Kidney (tissue), 14 donors: ENCODE measurements around the gene BICC1. TPM values are rescaled to one million over a fixed set of nuclear protein-coding genes. Genes with fewer than 3 reads are reported as not detected.
A peak's percentile ranks its signal among the peaks of the same experiment; 100 is the strongest.
"Not testable (repeated sequence)": the region's sequence is repeated elsewhere in the genome, so short reads cannot be mapped to it uniquely, and the experiment has no call there.

Source experiments
- DNase-seq, 5 donors: peaks; one replicate each; pipeline ENCODE4 v3.0.0-alpha.2; 2013 to 2020
- FAIRE-seq: peaks from 2 replicates; lab custom pipeline; 2012; peaks lifted over from hg19 to GRCh38; lab: Jason Lieb, UNC
- H3K27ac ChIP-seq, 2 donors: one replicate each; pipeline ENCODE4 v1.7.0; 2013; ENCODE audit warnings: low read depth in 2 of 2, low read length in 2 of 2, inconsistent platforms in 1 of 2
- H3K27me3 ChIP-seq: one replicate; pipeline ENCODE4 v1.7.1; 2013; ENCODE audit warnings: low read length, inconsistent platforms; ENCODE audit not compliant: control insufficient read depth, insufficient read depth
- H3K36me3 ChIP-seq, 3 donors: one replicate each; pipeline versions ENCODE4 v1.7.0 to v1.7.1; 2013; ENCODE audit warnings: low read length in 3 of 3, control low read depth in 1 of 3, inconsistent platforms in 1 of 3; ENCODE audit not compliant: insufficient read depth in 3 of 3, control insufficient read depth in 2 of 3
- H3K4me1 ChIP-seq, 3 donors: one replicate each; pipeline versions ENCODE4 v1.7.0 to v1.7.1; 2013; ENCODE audit warnings: low read length in 3 of 3, inconsistent platforms in 1 of 3, low read depth in 1 of 3; ENCODE audit not compliant: control insufficient read depth in 2 of 3, insufficient read depth in 2 of 3
- H3K4me3 ChIP-seq, 3 donors: one replicate each; pipeline versions ENCODE4 v1.7.0 to v1.8.1; 2013; ENCODE audit warnings: low read length in 3 of 3, control low read depth in 1 of 3, inconsistent platforms in 1 of 3
- H3K9ac ChIP-seq, 3 donors: one replicate each; pipeline versions ENCODE4 v1.7.0 to v1.7.1; 2013; ENCODE audit warnings: low read length in 3 of 3, control low read depth in 1 of 3, inconsistent platforms in 1 of 3
- H3K9me3 ChIP-seq, 3 donors: one replicate each; pipeline versions ENCODE4 v1.7.0 to v1.7.1; 2013; ENCODE audit warnings: low read length in 3 of 3, control low read depth in 1 of 3, inconsistent platforms in 1 of 3; ENCODE audit not compliant: control insufficient read depth in 2 of 3, insufficient read depth in 1 of 3
- CTCF ChIP-seq: IDR thresholded peaks from 3 replicates; pipeline ENCODE4 v1.5.1; 2012; ENCODE audit warnings: mild to moderate bottlenecking, moderate library complexity, borderline replicate concordance; ENCODE audit not compliant: insufficient read depth; ENCODE audit errors: extremely low read depth
- intact Hi-C: fragments of 100-400 bp; cut with DNase I; formaldehyde crosslinking; loops from one replicate; pipeline ENCODE4 v1.11.1; 2022
- polyA plus RNA-seq: library from polyadenylated mRNA; stranded (reverse); fragments of 350-450 nt; fragmentation: Illumina TruSeq; extraction: RNeasy Lipid Tissue Mini Kit (QIAGEN cat#74804); gene quantifications from one replicate; pipeline ENCODE4 v1.2.3, GENCODE V29; 2014; ENCODE audit warnings: low read depth, low replicate concordance; ENCODE audit not compliant: insufficient read depth
- total RNA-seq: library from RNA; stranded (reverse); fragmentation: NEBNext Ultra II Directional; extraction: Animal tissue kit (Norgen Biotek cat#: 25700); gene quantifications from one replicate; pipeline ENCODE4 v1.2.1, GENCODE V29; 2021
- donor health status: control.
- donor health status: control.
- donor health status: control.
- donor health status: control.
- donor health status: control.
- donor health status: DM: yes; HTN: yes; CAD: no.
- donor health status: Normal renal cell carcinoma (clear cell type).

BICC1 gene
- total and polyA plus RNA-seq, 2 donors from 2014 or later, result 21.0 to 136 TPM

GRCh38 chr10:58590152-58590840, 77.6 kb downstream of the BICC1 start:
- FAIRE-seq, result peak; percentile 3
- no peaks in the 10 kb centered on the region for H3K9me3 ChIP-seq
- H3K4me3 ChIP-seq, result no peak overlapping the region
- no peak for TF ChIP-seq CTCF
- H3K4me1 ChIP-seq, result peaks cover 0 to 14% (median 14%) of the 10 kb centered on the region in 3 donors
- no peak overlapping the region for H3K9ac ChIP-seq
- DNase-seq, result peak in 2 of 5 donors; percentile 44 to 63
- H3K27me3 ChIP-seq, result no peaks in the 10 kb centered on the region
- intact Hi-C loops, result no loop called here
- H3K27ac ChIP-seq, result peak overlapping the region in 1 of 2 donors; percentile 7
- peaks cover 0 to 3% (median 0%) of the 10 kb centered on the region in 3 donors for H3K36me3 ChIP-seq

- TF ChIP-seq CTCF, result no peak
- H3K4me1 ChIP-seq, result peaks cover 0 to 14% (median 12%) of the 10 kb centered on the region in 3 donors
- no peak for DNase-seq
- no peak overlapping the region for H3K4me3 ChIP-seq
- H3K27me3 ChIP-seq, result no peaks in the 10 kb centered on the region
- H3K9ac ChIP-seq, result no peak overlapping the region
- H3K36me3 ChIP-seq, result peaks cover 0 to 3% (median 0%) of the 10 kb centered on the region in 3 donors
- no peaks in the 10 kb centered on the region for H3K9me3 ChIP-seq
- intact Hi-C loops, result no loop called here
- no peak for FAIRE-seq
- H3K27ac ChIP-seq, result no peak overlapping the region
Observed at GRCh38 chr10:58590924-58591323, 78.3 kb downstream of the BICC1 start.

GRCh38 chr10:58593008-58593407, 80.3 kb downstream of the BICC1 start:
- DNase-seq, result peak in 1 of 5 donors; percentile 27

GRCh38 chr10:58597211-58597610, 84.5 kb downstream of the BICC1 start:
- FAIRE-seq, H3K4me1 ChIP-seq, H3K4me3 ChIP-seq, H3K27me3 ChIP-seq, DNase-seq, H3K36me3 ChIP-seq, intact Hi-C loops, H3K9me3 ChIP-seq, H3K9ac ChIP-seq, H3K27ac ChIP-seq: not testable (repeated sequence)

More at GRCh38 chr10:58593008-58593407, 80.3 kb downstream of the BICC1 start:
- H3K27me3 ChIP-seq, result no peaks in the 10 kb centered on the region
- H3K9ac ChIP-seq, result no peak overlapping the region
- no peak overlapping the region for H3K27ac ChIP-seq
- H3K4me1 ChIP-seq, result peaks cover 0 to 11% (median 9%) of the 10 kb centered on the region in 3 donors
- H3K4me3 ChIP-seq, result no peak overlapping the region
- peaks cover 0 to 7% (median under 1%) of the 10 kb centered on the region in 3 donors for H3K9me3 ChIP-seq
- no peak for FAIRE-seq
- TF ChIP-seq CTCF, result no peak
- peaks cover 0 to 7% (median 0%) of the 10 kb centered on the region in 3 donors for H3K36me3 ChIP-seq
- intact Hi-C loops, result no loop called here
